C4-2B (cell line): ENCODE measurements around the gene RP9.

ENCODE experiments used
- ZFX ChIP-seq: fragments of 450-650 bp; IDR thresholded peaks from 2 replicates; pipeline ENCODE4 v1.6.1; 2017
- TF ChIP-seq, protein P1 (sequence below): fragments of 450-650 bp; conservative IDR thresholded peaks from 2 replicates; pipeline ENCODE4 v1.5.1; 2017; ENCODE audit warnings: mild to moderate bottlenecking

GRCh38 chr7:33061282-33061937 lies 47.8 kb downstream of the RP9 start:
- TF ChIP-seq, protein P1, sequence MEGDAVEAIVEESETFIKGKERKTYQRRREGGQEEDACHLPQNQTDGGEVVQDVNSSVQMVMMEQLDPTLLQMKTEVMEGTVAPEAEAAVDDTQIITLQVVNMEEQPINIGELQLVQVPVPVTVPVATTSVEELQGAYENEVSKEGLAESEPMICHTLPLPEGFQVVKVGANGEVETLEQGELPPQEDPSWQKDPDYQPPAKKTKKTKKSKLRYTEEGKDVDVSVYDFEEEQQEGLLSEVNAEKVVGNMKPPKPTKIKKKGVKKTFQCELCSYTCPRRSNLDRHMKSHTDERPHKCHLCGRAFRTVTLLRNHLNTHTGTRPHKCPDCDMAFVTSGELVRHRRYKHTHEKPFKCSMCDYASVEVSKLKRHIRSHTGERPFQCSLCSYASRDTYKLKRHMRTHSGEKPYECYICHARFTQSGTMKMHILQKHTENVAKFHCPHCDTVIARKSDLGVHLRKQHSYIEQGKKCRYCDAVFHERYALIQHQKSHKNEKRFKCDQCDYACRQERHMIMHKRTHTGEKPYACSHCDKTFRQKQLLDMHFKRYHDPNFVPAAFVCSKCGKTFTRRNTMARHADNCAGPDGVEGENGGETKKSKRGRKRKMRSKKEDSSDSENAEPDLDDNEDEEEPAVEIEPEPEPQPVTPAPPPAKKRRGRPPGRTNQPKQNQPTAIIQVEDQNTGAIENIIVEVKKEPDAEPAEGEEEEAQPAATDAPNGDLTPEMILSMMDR, result no peak
- TF ChIP-seq ZFX, result no peak
